Measurements from ENCODE around the gene TRMT10C.

GRCh38 chr3:101536266-101536665, 25.4 kb upstream of the TRMT10C start:
- TF ChIP-seq CTCF (IDR thresholded peaks at IDR 0.05): no peak
- no peak for TF ChIP-seq ZFX (IDR thresholded peaks at IDR 0.05; ENCODE audit: borderline replicate concordance)

All from 22Rv1 (cell line).